Endodermal cell (in vitro differentiated cells): ENCODE results near the gene UBE2E1. TPM values are rescaled to one million over a fixed set of nuclear protein-coding genes. Genes with fewer than 3 reads are reported as not detected.

Experiments used
- DNase-seq: peaks from one replicate; pipeline ENCODE4 v3.0.0-alpha.2; 2017
- H3K27ac ChIP-seq: 2 replicates; pipeline ENCODE4 v1.5.1; 2013; ENCODE audit warnings: mild to moderate bottlenecking, low read depth, low read length, moderate library complexity
- H3K27me3 ChIP-seq: 2 replicates; pipeline ENCODE4 v1.6.1; 2013; ENCODE audit warnings: mild to moderate bottlenecking, low read length, moderate library complexity; ENCODE audit not compliant: insufficient read depth, control insufficient read depth, poor library complexity, severe bottlenecking
- H3K36me3 ChIP-seq: 2 replicates; pipeline ENCODE4 v1.7.0; 2013; ENCODE audit warnings: mild to moderate bottlenecking, low read length, moderate library complexity; ENCODE audit not compliant: control insufficient read depth, insufficient read depth
- H3K4me1 ChIP-seq: one replicate; pipeline ENCODE4 v1.7.0; 2013; ENCODE audit warnings: low read length; ENCODE audit not compliant: control insufficient read depth, insufficient read depth
- H3K4me3 ChIP-seq: 2 replicates; pipeline ENCODE4 v1.5.1; 2013; ENCODE audit warnings: mild to moderate bottlenecking, low read length, moderate library complexity
- H3K9ac ChIP-seq: 2 replicates; pipeline ENCODE4 v1.6.1; 2013; ENCODE audit warnings: mild to moderate bottlenecking, low read length, moderate library complexity; ENCODE audit not compliant: poor library complexity, severe bottlenecking; ENCODE audit errors: extremely low read depth
- H3K9me3 ChIP-seq: 2 replicates; pipeline ENCODE4 v1.6.1; 2013; ENCODE audit warnings: mild to moderate bottlenecking, low read length, moderate library complexity; ENCODE audit not compliant: control insufficient read depth
- H3K27ac Mint-ChIP-seq: 2 replicates; pipeline ENCODE4 v1.8.0; 2020; ENCODE audit warnings: mixed read lengths
- H3K27me3 Mint-ChIP-seq: 2 replicates; pipeline ENCODE4 v1.8.0; 2021; ENCODE audit warnings: mild to moderate bottlenecking, mixed read lengths; ENCODE audit not compliant: insufficient read depth
- H3K36me3 Mint-ChIP-seq: 2 replicates; pipeline ENCODE4 v1.8.0; 2020; ENCODE audit warnings: low read depth, mixed read lengths
- H3K4me1 Mint-ChIP-seq: 2 replicates; pipeline ENCODE4 v1.8.0; 2020; ENCODE audit warnings: mixed read lengths
- H3K4me3 Mint-ChIP-seq: 2 replicates; pipeline ENCODE4 v1.8.0; 2020; ENCODE audit warnings: mild to moderate bottlenecking, moderate library complexity, mixed read lengths
- H3K9me3 Mint-ChIP-seq: 2 replicates; pipeline ENCODE4 v1.8.0; 2020; ENCODE audit warnings: mild to moderate bottlenecking, mixed read lengths
- CTCF ChIP-seq: fragments of 200-600 bp; sonication (generic); conservative IDR thresholded peaks from 2 replicates; pipeline ENCODE4 v1.5.0; 2021; ENCODE audit warnings: antibody characterized with exemption, mild to moderate bottlenecking
- WGBS, 2 experiments: methylation state at CpG; one replicate each; pipeline versions ENCODE4 v1.1.5 to v1.1.7; 2013; ENCODE audit warnings: missing lambda C conversion rate in 2 of 2, mixed read lengths in 1 of 2; ENCODE audit not compliant: insufficient coverage in 1 of 2, insufficient read length in 1 of 2; 5-methylcytosine and 5-hydroxymethylcytosine counted together
- total RNA-seq, 2 donors: library from RNA; stranded (reverse); fragmentation: NEBNext Ultra II Directional in 1 of 2; extraction: Animal tissue kit (Norgen Biotek cat#: 25700) in 1 of 2; gene quantifications; 2 replicates in 1 of 2; 3 replicates in 1 of 2; pipeline ENCODE4 v1.2.1, GENCODE V29; 2021

UBE2E1 gene
- total RNA-seq, 2 donors from 2014 or later, result 112 to 120 TPM

DNA sequence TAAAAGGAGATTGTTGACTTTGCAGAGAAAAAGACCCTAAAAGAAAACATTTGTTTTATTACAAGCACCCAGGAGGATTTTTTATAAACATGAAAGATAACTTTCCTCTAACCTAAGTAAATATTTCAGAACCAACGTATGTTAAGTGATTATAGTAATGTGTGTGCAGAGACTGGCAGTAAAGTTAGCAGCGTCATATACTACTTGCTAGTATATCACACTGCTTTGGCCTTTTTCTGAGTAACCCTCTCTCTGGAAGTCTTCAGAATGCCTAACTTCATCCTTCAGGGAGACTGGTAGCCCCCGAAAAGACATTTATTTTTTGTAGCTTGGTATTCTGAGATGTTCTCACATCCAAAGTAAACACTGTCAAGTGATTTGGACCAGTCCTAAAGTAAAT lies 17.9 kb downstream of the UBE2E1 start:
- Mint-ChIP-seq H3K36me3 (peaks cover 5% of the 10 kb centered on the region), H3K27me3 (no peaks in the 10 kb centered on the region), H3K4me3 (no peak overlapping the region), H3K27ac (no peak overlapping the region), H3K9me3 (no peaks in the 10 kb centered on the region), H3K4me1 (peaks cover 24% of the 10 kb centered on the region)
- H3K9me3 ChIP-seq, result no peaks in the 10 kb centered on the region
- DNase-seq, result no peak
- no peak overlapping the region for H3K4me3 ChIP-seq
- TF ChIP-seq CTCF, result no peak
- no peak overlapping the region for H3K9ac ChIP-seq
- H3K36me3 ChIP-seq, result peaks cover 19% of the 10 kb centered on the region
- H3K4me1 ChIP-seq, result peaks cover 3% of the 10 kb centered on the region
- WGBS, 2 experiments, result 96% methylated on average over 2 of the region's 3 CpGs; no CpG with 5 or more reads in 1 of the 2 experiments
- H3K27me3 ChIP-seq, result no peaks in the 10 kb centered on the region
- no peak overlapping the region for H3K27ac ChIP-seq

- no peak overlapping the region for H3K27ac ChIP-seq
- no peak overlapping the region for H3K4me3 ChIP-seq
- H3K36me3 ChIP-seq, result peaks cover 12% of the 10 kb centered on the region
- TF ChIP-seq CTCF, result no peak
- no peak for DNase-seq
- no peaks in the 10 kb centered on the region for H3K27me3 Mint-ChIP-seq
- no peak overlapping the region for H3K4me3 Mint-ChIP-seq
- no peak overlapping the region for H3K9ac ChIP-seq
- H3K27me3 ChIP-seq, result no peaks in the 10 kb centered on the region
- WGBS, 2 experiments, result 96 to 100% methylated on average over 2 to 4 of the region's 5 CpGs
- peaks cover 23% of the 10 kb centered on the region for H3K4me1 Mint-ChIP-seq
- no peak overlapping the region for H3K27ac Mint-ChIP-seq
- H3K9me3 Mint-ChIP-seq, result no peaks in the 10 kb centered on the region
- peaks cover 6% of the 10 kb centered on the region for H3K36me3 Mint-ChIP-seq
- no peaks in the 10 kb centered on the region for H3K9me3 ChIP-seq
- H3K4me1 ChIP-seq, result peaks cover 3% of the 10 kb centered on the region
Observed at GRCh38 chr3:23824699-23825444, 19.1 kb downstream of the UBE2E1 start.

DNA sequence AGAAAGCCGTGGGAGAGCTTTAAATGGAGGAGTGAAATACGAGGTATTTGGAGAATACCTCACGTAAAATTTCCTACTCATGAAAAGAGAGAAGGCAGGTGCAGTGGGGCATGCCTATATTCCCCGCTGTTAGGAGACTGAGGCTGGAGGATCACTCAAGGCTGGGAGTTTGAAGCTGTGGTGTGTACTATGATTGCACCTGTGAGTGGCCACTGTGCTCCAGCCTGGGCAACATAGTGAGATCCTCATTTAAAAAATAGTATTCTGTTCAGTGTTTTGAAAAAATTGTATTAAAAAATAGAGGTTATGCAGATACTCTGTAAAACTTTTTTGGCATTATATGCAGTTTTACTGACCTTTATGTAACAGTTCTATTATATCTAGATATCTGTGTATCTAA lies 20.0 kb downstream of the UBE2E1 start:
- TF ChIP-seq CTCF, result no peak
- Histone ChIP-seq H3K9me3 (no peaks in the 10 kb centered on the region), H3K27me3 (no peaks in the 10 kb centered on the region), H3K4me3 (no peak overlapping the region), H3K36me3 (peaks cover 5% of the 10 kb centered on the region), H3K9ac (no peak overlapping the region), H3K27ac (no peak overlapping the region), H3K4me1 (peaks cover 3% of the 10 kb centered on the region)
- 91 to 96% methylated on average over 4 of the region's 4 CpGs for WGBS, 2 experiments
- Mint-ChIP-seq H3K36me3 (peaks cover 6% of the 10 kb centered on the region), H3K27me3 (no peaks in the 10 kb centered on the region), H3K4me1 (peaks cover 23% of the 10 kb centered on the region), H3K27ac (no peak overlapping the region), H3K9me3 (no peaks in the 10 kb centered on the region), H3K4me3 (no peak overlapping the region)
- no peak for DNase-seq
